H1 (cell line): ENCODE data around the gene SMIM33. TPM values are rescaled to one million over a fixed set of nuclear protein-coding genes. Genes with fewer than 3 reads are reported as not detected.

Experiments
- CTCF ChIA-PET: fragments of 300-600 bp; sonication (Branson Sonifier 250); formaldehyde crosslinking; loops from one replicate; lab custom pipeline; 2021; ENCODE audit not compliant: partially characterized antibody; lab: Charles Lee
- POLR2A ChIA-PET: fragments of 300-600 bp; sonication (Branson Sonifier 250); formaldehyde crosslinking; loops from one replicate; lab custom pipeline; 2021; ENCODE audit warnings: inconsistent platforms; ENCODE audit not compliant: partially characterized antibody; lab: Charles Lee
- DNase-seq, 2 experiments: peaks; one replicate each; pipeline versions ENCODE4 v3.0.0 to v3.0.0-alpha.2; 2010 to 2022; ENCODE audit warnings: low spot score in 2 of 2, low read depth in 1 of 2, mixed read lengths in 1 of 2
- FAIRE-seq: peaks from 2 replicates; lab custom pipeline; 2011; peaks lifted over from hg19 to GRCh38; lab: Jason Lieb, UNC
- H2AFZ ChIP-seq: 2 replicates; pipeline ENCODE4 v1.8.1; 2012; ENCODE audit warnings: low read length, inconsistent platforms
- H2AK5ac ChIP-seq: 2 replicates; pipeline ENCODE4 v1.6.1; 2013; ENCODE audit warnings: low read depth, low read length
- H2BK120ac ChIP-seq: replicated peaks from 2 replicates; pipeline ENCODE3; 2013; ENCODE audit warnings: low read depth, low read length, inconsistent platforms
- H2BK12ac ChIP-seq: 2 replicates; pipeline ENCODE4 v1.6.1; 2013; ENCODE audit warnings: low read depth, low read length
- H2BK15ac ChIP-seq: 2 replicates; pipeline ENCODE4 v1.6.1; 2013; ENCODE audit warnings: low read length
- H2BK20ac ChIP-seq: 2 replicates; pipeline ENCODE4 v1.6.1; 2013; ENCODE audit warnings: low read length
- H2BK5ac ChIP-seq: 2 replicates; pipeline ENCODE4 v1.6.1; 2013; ENCODE audit warnings: low read depth, low read length
- H3K14ac ChIP-seq: 2 replicates; pipeline ENCODE4 v1.6.1; 2013; ENCODE audit warnings: inconsistent platforms; ENCODE audit not compliant: insufficient read length
- H3K18ac ChIP-seq: 2 replicates; pipeline ENCODE4 v1.6.1; 2013; ENCODE audit warnings: low read length; ENCODE audit errors: extremely low read depth
- H3K23ac ChIP-seq: 2 replicates; pipeline ENCODE4 v1.6.1; 2013; ENCODE audit warnings: inconsistent platforms; ENCODE audit not compliant: insufficient read length
- H3K23me2 ChIP-seq: 2 replicates; pipeline ENCODE4 v1.6.1; 2013; ENCODE audit warnings: low read depth, low read length
- H3K27ac ChIP-seq: 2 replicates; pipeline ENCODE4 v1.6.1; 2011; ENCODE audit warnings: low read depth, low read length, inconsistent platforms
- H3K27me3 ChIP-seq, 4 experiments: replicated peaks in 1 of 4; 1 replicate in 1 of 4; 2 replicates in 3 of 4; pipeline versions ENCODE4 v1.6.1 to v1.8.1; 2011 to 2013; ENCODE audit warnings: low read length in 3 of 4, mild to moderate bottlenecking in 3 of 4, inconsistent platforms in 2 of 4, mixed read lengths in 2 of 4, moderate library complexity in 1 of 4; ENCODE audit not compliant: control insufficient read depth in 3 of 4, insufficient read depth in 3 of 4; ENCODE audit errors: extremely low read depth in 1 of 4
- H3K36me3 ChIP-seq, 4 experiments: 2 replicates each; pipeline versions ENCODE4 v1.6.1 to v1.8.1; 2011 to 2013; ENCODE audit warnings: mild to moderate bottlenecking in 4 of 4, low read length in 3 of 4, moderate library complexity in 2 of 4, control low read depth in 1 of 4, inconsistent platforms in 1 of 4; ENCODE audit not compliant: insufficient read depth in 4 of 4, control insufficient read depth in 2 of 4
- H3K4ac ChIP-seq: replicated peaks from 2 replicates; pipeline ENCODE3; 2013; ENCODE audit warnings: low read length, low read depth, mixed read lengths, inconsistent platforms; ENCODE audit not compliant: insufficient read length
- H3K4me1 ChIP-seq, 4 experiments: replicated peaks in 1 of 4; 1 replicate in 1 of 4; 2 replicates in 3 of 4; pipeline versions ENCODE4 v1.6.1 to v1.8.1; 2011 to 2013; ENCODE audit warnings: low read length in 3 of 4, inconsistent platforms in 2 of 4, mixed read lengths in 1 of 4; ENCODE audit not compliant: insufficient read depth in 4 of 4, control insufficient read depth in 3 of 4
- H3K4me2 ChIP-seq, 2 experiments: 2 replicates each; pipeline versions ENCODE4 v1.6.1 to v1.8.1; 2011 to 2013; ENCODE audit warnings: low read depth in 2 of 2, low read length in 2 of 2, control low read depth in 1 of 2, inconsistent platforms in 1 of 2, mild to moderate bottlenecking in 1 of 2; ENCODE audit not compliant: insufficient read depth in 1 of 2
- H3K4me3 ChIP-seq, 4 experiments: fragments of 200-600, 300-600 bp in 1 of 4; sonication (generic), shearing (Covaris generic), sonication (Bioruptor Twin) in 1 of 4; 2 replicates each; pipeline versions ENCODE4 v1.5.1 to v1.8.1; 2011 to 2016; ENCODE audit warnings: low read length in 4 of 4, low read depth in 3 of 4, control low read depth in 2 of 4, inconsistent platforms in 2 of 4, mild to moderate bottlenecking in 2 of 4, mixed read lengths in 1 of 4, moderate library complexity in 1 of 4; ENCODE audit not compliant: insufficient read depth in 2 of 4; ENCODE audit errors: extremely low read depth in 1 of 4
- H3K56ac ChIP-seq: replicated peaks from 2 replicates; pipeline ENCODE3; 2013; ENCODE audit warnings: low read depth, mild to moderate bottlenecking, mixed read lengths, low read length, inconsistent platforms; ENCODE audit not compliant: insufficient read length
- H3K79me1 ChIP-seq: 2 replicates; pipeline ENCODE4 v1.6.1; 2013; ENCODE audit warnings: low read depth, low read length, control low read depth
- H3K79me2 ChIP-seq, 2 experiments: 2 replicates each; pipeline versions ENCODE4 v1.6.1 to v1.8.1; 2012 to 2013; ENCODE audit warnings: low read length in 2 of 2, mild to moderate bottlenecking in 2 of 2, inconsistent platforms in 1 of 2; ENCODE audit not compliant: insufficient read depth in 2 of 2, control insufficient read depth in 1 of 2
- H3K9ac ChIP-seq, 4 experiments: replicated peaks in 1 of 4; 1 replicate in 1 of 4; 2 replicates in 3 of 4; pipeline versions ENCODE4 v1.6.1 to v1.8.1; 2011 to 2013; ENCODE audit warnings: low read depth in 3 of 4, low read length in 3 of 4, control low read depth in 2 of 4, mild to moderate bottlenecking in 2 of 4, moderate library complexity in 2 of 4, inconsistent platforms in 1 of 4; ENCODE audit errors: extremely low read depth in 1 of 4
- H3K9me3 ChIP-seq, 2 experiments: 2 replicates each; pipeline versions ENCODE4 v1.6.1 to v1.8.1; 2012 to 2013; ENCODE audit warnings: mild to moderate bottlenecking in 2 of 2, moderate library complexity in 2 of 2, control low read depth in 1 of 2, inconsistent platforms in 1 of 2, low read depth in 1 of 2, low read length in 1 of 2, mixed read lengths in 1 of 2; ENCODE audit not compliant: insufficient read depth in 2 of 2
- H4K20me1 ChIP-seq, 2 experiments: replicated peaks in 1 of 2; 2 replicates each; pipeline versions ENCODE3 to v1.8.1; 2011 to 2013; ENCODE audit warnings: inconsistent platforms in 2 of 2, low read length in 2 of 2, mild to moderate bottlenecking in 1 of 2; ENCODE audit not compliant: insufficient read depth in 2 of 2, control insufficient read depth in 1 of 2
- H4K5ac ChIP-seq: 2 replicates; pipeline ENCODE4 v1.6.1; 2013; ENCODE audit warnings: low read length, low read depth, mixed read lengths, inconsistent platforms; ENCODE audit not compliant: insufficient read length
- H4K8ac ChIP-seq: 2 replicates; pipeline ENCODE4 v1.8.0; 2013; ENCODE audit warnings: mild to moderate bottlenecking, moderate library complexity, low read length, inconsistent platforms; ENCODE audit not compliant: insufficient read depth; ENCODE audit errors: extremely low read depth
- H4K91ac ChIP-seq: replicated peaks from 2 replicates; pipeline ENCODE3; 2013; ENCODE audit warnings: low read length, mixed read lengths, inconsistent platforms; ENCODE audit not compliant: insufficient read length
- ATF2 ChIP-seq: IDR thresholded peaks from 2 replicates; pipeline ENCODE4 v1.6.1; 2012; ENCODE audit warnings: low read length, inconsistent platforms
- BACH1 ChIP-seq: IDR thresholded peaks from 2 replicates; pipeline ENCODE4 v1.6.1; 2012; ENCODE audit warnings: low read length, improper control_type of control experiment
- BRCA1 ChIP-seq: IDR thresholded peaks from 2 replicates; pipeline ENCODE4 v1.6.1; 2012; ENCODE audit warnings: low read depth, low read length, improper control_type of control experiment
- EP300 ChIP-seq, 2 experiments: IDR thresholded peaks; 1 replicate in 1 of 2; 2 replicates in 1 of 2; pipeline ENCODE4 v1.6.1; 2011 to 2012; ENCODE audit warnings: low read depth in 2 of 2, low read length in 2 of 2, mild to moderate bottlenecking in 2 of 2, borderline replicate concordance in 1 of 2, inconsistent platforms in 1 of 2, moderate library complexity in 1 of 2
- GTF2F1 ChIP-seq: IDR thresholded peaks from 2 replicates; pipeline ENCODE4 v1.6.1; 2012; ENCODE audit warnings: low read depth, low read length, improper control_type of control experiment, borderline replicate concordance
- JUN ChIP-seq: IDR thresholded peaks from 2 replicates; pipeline ENCODE4 v1.6.1; 2011; ENCODE audit warnings: low read depth, mild to moderate bottlenecking, improper control_type of control experiment, low read length
- SIRT6 ChIP-seq: IDR thresholded peaks from one replicate; pipeline ENCODE4 v1.7.1; 2012; ENCODE audit warnings: low read length, inconsistent platforms
- TAF7 ChIP-seq: optimal IDR thresholded peaks from 2 replicates; pipeline ENCODE3; 2011; ENCODE audit warnings: low read depth, mild to moderate bottlenecking, inconsistent platforms, low read length, moderate library complexity, borderline replicate concordance
- WGBS, 2 experiments: shearing (Covaris generic) in 1 of 2; methylation state at CpG; one replicate each; pipeline versions ENCODE4 v1.1.6 to v1.1.7; 2013 to 2015; ENCODE audit warnings: low lambda C conversion rate in 2 of 2, mixed read lengths in 2 of 2, inconsistent platforms in 1 of 2, low coverage in 1 of 2, missing lambda C conversion rate in 1 of 2; ENCODE audit not compliant: insufficient replicate concordance in 2 of 2, insufficient coverage in 1 of 2, insufficient read length in 1 of 2; ENCODE audit errors: extremely low coverage in 1 of 2, missing lambda C conversion rate in 1 of 2; 5-methylcytosine and 5-hydroxymethylcytosine counted together
- polyA plus RNA-seq, 7 experiments: library from polyadenylated mRNA; depleted of rRNA in 3 of 7; stranded (reverse) in 5 of 7; unstranded in 2 of 7; fragments of >200 nt in 5 of 7; fragments of 200-250 nt in 2 of 7; gene quantifications; 1 replicate in 5 of 7; 2 replicates in 1 of 7; 4 replicates in 1 of 7; pipeline versions ENCODE4 v1.2.1 to v1.2.3, GENCODE V29; 2011 to 2013; ENCODE audit warnings: missing spikeins in 2 of 7, mixed read lengths in 2 of 7
- total RNA-seq: library from RNA; stranded (reverse); fragmentation: NEBNext Ultra II Directional; extraction: Animal tissue kit (Norgen Biotek cat#: 25700); gene quantifications from 2 replicates; pipeline ENCODE4 v1.2.1, GENCODE V29; 2021
- TF ChIP-seq, protein P1 (sequence below), 3 experiments: IDR thresholded peaks; 1 replicate in 2 of 3; 2 replicates in 1 of 3; pipeline versions ENCODE4 v1.5.1 to v1.6.1; 2011; ENCODE audit warnings: low read length in 3 of 3, mild to moderate bottlenecking in 3 of 3, inconsistent platforms in 2 of 3, low read depth in 1 of 3, moderate library complexity in 1 of 3; ENCODE audit not compliant: insufficient read depth in 1 of 3; ENCODE audit errors: control extremely low read depth in 1 of 3

The SMIM33 gene
- total and polyA plus RNA-seq, 2 of the 8 experiments (the other 6 are each of a cell fraction or from before 2014, with no cell fraction given) = not detected

- Histone ChIP-seq H2BK5ac (no peak overlapping the region), H4K20me1 (no peaks in the 10 kb centered on the region), H3K4me2 (no peak overlapping the region), H2BK120ac (no peak overlapping the region), H3K9ac (no peak overlapping the region), H3K9me3 (no peaks in the 10 kb centered on the region), H2BK20ac (no peak overlapping the region), H3K79me1 (no peaks in the 10 kb centered on the region), H3K36me3 (peaks cover 0 to 6% (median 3%) of the 10 kb centered on the region in 4 experiments; a peak in 2 of 8 replicates), H4K91ac (no peak overlapping the region), H3K23me2 (peaks cover 4% of the 10 kb centered on the region; the same call in 1 of the 2 replicates), H3K56ac (no peak overlapping the region), H3K4me1 (peaks cover 0 to 8% (median 2%) of the 10 kb centered on the region in 4 experiments; a peak in 4 of 7 replicates), H3K79me2 (no peaks in the 10 kb centered on the region), H3K27me3 (no peaks in the 10 kb centered on the region), H4K8ac (no peak overlapping the region), H2BK12ac (no peak overlapping the region), H3K14ac (no peak overlapping the region), H3K23ac (no peak overlapping the region), H3K18ac (no peak overlapping the region), H2BK15ac (no peak overlapping the region), H2AFZ (no peak overlapping the region), H3K4me3 (no peak overlapping the region), H4K5ac (no peak overlapping the region), H3K27ac (no peak overlapping the region), H2AK5ac (no peak overlapping the region), H3K4ac (no peak overlapping the region)
- WGBS, 2 experiments = 90% methylated on average over 3 of the region's 3 CpGs; no CpG with 5 or more reads in 1 of the 2 experiments
- no peak for DNase-seq
- CTCF ChIA-PET = interaction anchor here (0.7 to 4.7 kb wide), 6 partner anchors 14 to 1114 kb away, joined by 3 to 53 read pairs (median 4); no protein-coding TSS in a partner anchor
- FAIRE-seq = no peak
- POLR2A ChIA-PET = interaction anchor here (0.7 to 1.6 kb wide), 3 partner anchors 30 to 142 kb away, joined by 3 to 4 read pairs (median 3); partner anchors contain the start of genes MATR3 and UBE2D2
- TF ChIP-seq JUN (no peak), ATF2 (no peak), GTF2F1 (no peak), TAF7 (no peak), SIRT6 (no peak), BRCA1 (no peak), BACH1 (no peak), EP300 (IDR thresholded peaks at IDR 0.05; ENCODE audit: borderline replicate concordance in 1 of 2, low read depth in 2 of 2, low read length in 2 of 2) (no peak)
- TF ChIP-seq, protein P1, sequence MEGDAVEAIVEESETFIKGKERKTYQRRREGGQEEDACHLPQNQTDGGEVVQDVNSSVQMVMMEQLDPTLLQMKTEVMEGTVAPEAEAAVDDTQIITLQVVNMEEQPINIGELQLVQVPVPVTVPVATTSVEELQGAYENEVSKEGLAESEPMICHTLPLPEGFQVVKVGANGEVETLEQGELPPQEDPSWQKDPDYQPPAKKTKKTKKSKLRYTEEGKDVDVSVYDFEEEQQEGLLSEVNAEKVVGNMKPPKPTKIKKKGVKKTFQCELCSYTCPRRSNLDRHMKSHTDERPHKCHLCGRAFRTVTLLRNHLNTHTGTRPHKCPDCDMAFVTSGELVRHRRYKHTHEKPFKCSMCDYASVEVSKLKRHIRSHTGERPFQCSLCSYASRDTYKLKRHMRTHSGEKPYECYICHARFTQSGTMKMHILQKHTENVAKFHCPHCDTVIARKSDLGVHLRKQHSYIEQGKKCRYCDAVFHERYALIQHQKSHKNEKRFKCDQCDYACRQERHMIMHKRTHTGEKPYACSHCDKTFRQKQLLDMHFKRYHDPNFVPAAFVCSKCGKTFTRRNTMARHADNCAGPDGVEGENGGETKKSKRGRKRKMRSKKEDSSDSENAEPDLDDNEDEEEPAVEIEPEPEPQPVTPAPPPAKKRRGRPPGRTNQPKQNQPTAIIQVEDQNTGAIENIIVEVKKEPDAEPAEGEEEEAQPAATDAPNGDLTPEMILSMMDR (IDR thresholded peaks at IDR 0.05; ENCODE audit: control extremely low read depth in 1 of 3, insufficient read depth in 1 of 3, low read depth in 1 of 3, low read length in 3 of 3) = no peak
These were observed 35.1 kb upstream of the SMIM33 start for GRCh38 chr5:139435676-139436075.
